HG02970 (cell line): Measurements from ENCODE around the gene RAPGEF6.
"Not testable (repeated sequence)": the region's sequence is repeated elsewhere in the genome, so short reads cannot be mapped to it uniquely, and the experiment has no call there.

Experiments used
- ATAC-seq: cut with Tn5 transposase; IDR thresholded peaks from one replicate; pipeline ENCODE4 v1.9.1; 2021; ENCODE audit warnings: mild to moderate bottlenecking, moderate library complexity, moderate number of reproducible peaks; ENCODE audit not compliant: unreplicated experiment, low FRiP score

Gene RAPGEF6

GRCh38 chr5:131611064-131611381 lies 24.0 kb downstream of the RAPGEF6 start:
- no peak for ATAC-seq

GRCh38 chr5:131610198-131611063 lies 24.6 kb downstream of the RAPGEF6 start:
- no peak for ATAC-seq

DNA sequence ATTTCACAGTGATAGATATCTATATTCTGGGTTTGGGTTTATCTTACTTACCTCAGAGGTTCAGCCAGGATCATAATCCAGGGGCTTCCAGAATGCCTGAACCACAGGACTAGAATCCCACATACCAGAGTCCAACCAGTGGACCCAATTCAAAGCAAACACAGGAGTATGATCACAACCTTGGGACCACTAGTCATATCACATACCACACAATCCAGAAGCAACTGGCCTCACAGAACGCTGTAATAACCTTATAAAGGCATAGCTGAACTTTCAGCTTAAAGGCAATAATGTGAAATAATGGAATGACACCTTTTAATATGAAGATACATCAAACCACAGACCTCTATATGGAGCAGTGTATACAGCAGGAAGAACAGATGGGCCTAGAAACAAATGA lies 25.3 kb downstream of the RAPGEF6 start:
- no peak for ATAC-seq

GRCh38 chr5:131608597-131608996 lies 26.4 kb downstream of the RAPGEF6 start:
- no peak for ATAC-seq

DNA sequence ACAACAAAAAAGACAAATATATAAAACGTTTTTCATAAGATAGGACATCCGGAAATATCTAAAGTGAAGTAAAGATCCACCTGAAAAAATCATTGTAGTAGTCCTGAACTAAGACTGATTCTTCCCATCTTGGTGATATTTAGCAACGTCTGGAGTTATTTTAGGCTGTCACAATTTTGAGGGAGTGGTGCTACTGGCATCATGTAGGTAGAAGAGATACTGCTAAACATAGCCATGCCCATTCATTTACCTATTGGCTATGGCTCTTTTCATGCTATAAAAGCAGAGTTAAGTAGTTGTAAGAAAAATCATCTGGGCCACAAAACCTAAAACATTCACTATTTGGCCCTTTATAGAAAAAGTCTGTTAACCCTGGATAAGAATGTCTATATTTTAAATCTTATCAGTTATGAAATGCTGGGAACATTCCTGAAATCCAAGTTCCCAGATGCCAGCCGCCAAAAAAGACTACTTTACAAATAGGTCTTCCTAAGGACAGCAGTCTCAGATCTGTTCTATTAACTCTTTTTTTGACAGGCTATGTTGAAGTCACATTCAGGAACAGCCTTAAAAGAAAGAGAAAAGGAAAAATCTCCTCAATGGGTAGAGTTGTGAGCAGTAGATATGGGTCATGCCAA lies 27.0 kb downstream of the RAPGEF6 start:
- ATAC-seq: no peak

DNA sequence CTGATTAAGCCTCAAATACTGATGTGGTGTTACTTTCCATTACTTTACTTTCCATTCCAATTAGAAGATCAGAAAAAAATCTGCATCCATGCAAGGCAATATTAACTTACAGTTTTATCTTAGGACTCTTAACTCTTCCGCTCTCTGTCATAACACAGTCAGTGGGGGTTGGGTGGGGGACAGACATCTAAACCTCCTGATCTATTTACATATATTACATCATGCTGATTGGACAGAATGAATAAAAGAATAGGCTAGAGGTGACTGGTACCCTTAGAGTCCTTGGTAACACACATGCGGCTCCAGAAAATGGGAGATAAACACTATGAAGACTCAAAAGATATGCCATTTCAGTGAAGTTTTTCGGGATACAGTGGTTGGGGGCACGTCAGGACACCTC lies 27.6 kb downstream of the RAPGEF6 start:
- no peak for ATAC-seq

GRCh38 chr5:131605086-131605485 lies 29.9 kb downstream of the RAPGEF6 start:
- no peak for ATAC-seq

- no peak for ATAC-seq
Measured at GRCh38 chr5:131595088-131596033, 39.7 kb downstream of the RAPGEF6 start.

DNA sequence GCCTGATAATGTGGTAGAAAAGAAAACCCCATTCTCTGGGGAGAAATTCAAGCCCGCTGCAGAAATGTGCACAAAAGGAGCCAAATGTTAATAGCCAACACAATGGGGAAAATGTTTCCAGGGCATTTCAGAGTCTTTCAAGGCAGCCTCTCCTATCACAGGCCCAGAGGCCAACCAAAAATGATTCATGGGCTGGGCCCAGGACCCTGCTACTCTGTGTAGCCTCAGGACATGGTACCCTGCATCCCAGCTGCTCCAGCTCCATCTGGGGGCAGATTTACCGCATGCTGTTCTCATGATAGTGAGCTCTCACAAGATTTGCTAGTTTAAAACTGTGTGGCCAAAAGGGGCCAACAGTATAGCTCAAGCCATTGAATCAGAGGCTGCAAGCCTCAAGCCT lies 41.1 kb downstream of the RAPGEF6 start:
- ATAC-seq: no peak

DNA sequence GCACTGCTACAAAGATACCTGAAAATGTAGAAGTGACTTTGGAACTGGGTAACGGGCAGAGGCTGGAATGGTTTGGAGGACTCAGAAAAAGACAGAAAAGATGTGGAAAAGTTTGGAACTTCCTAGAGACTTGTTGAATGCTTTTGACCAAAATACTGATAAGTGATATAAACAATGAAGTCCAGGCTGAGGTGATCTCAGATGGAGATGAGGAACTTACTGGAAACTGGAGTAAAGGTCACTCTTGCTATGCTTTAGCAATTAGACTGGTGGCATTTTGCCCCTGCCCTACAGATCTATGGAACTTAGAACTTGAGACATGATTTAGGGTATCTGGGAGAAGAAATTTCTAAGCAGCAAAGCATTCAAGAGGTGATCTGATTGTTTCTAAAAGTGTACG lies 41.6 kb downstream of the RAPGEF6 start:
- not testable (repeated sequence) for ATAC-seq

DNA sequence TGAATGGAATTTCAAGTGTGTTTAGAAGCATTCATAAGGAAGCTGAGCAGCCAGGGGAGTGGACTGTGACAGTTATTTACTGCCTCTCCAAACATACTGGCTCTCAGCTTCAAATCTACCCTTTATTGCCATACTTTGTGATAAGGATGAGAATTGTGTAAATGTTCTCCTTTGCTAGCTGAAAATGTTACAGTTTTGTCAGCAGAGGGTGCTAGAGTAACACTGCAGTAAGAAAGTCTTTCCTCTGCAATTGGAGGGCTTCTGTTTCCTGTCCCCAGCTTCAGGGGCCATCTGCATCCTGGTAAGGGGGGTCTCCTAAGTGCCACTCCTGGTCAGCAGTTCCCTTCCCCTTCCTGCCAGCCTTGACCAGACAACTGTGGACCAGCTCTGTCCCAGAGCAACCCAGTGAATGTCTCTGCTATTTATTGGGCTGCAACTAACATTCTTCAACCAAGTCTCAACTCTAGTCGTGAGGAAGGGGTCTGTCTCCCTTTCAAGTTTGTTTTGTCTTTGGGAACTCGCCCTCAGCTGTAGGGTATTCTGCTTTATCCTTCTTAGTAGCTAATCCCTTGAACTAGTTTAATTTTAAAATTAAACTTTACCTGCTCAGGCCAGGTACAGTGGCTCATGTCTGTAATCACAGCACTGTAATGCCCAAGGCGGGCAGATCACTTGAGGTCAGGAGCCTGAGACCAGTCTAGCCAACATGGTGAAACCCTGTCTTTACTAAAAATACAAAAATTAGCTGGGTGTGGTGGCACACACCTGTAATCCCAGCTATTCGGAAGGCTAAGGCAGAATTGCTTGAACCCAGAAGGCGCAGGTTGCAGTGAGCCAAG lies 45.3 kb downstream of the RAPGEF6 start:
- ATAC-seq: no peak

- ATAC-seq: no peak
Measured at GRCh38 chr5:131587541-131587940, 47.5 kb downstream of the RAPGEF6 start.

GRCh38 chr5:131581702-131582101 lies 53.3 kb downstream of the RAPGEF6 start:
- no peak for ATAC-seq

DNA sequence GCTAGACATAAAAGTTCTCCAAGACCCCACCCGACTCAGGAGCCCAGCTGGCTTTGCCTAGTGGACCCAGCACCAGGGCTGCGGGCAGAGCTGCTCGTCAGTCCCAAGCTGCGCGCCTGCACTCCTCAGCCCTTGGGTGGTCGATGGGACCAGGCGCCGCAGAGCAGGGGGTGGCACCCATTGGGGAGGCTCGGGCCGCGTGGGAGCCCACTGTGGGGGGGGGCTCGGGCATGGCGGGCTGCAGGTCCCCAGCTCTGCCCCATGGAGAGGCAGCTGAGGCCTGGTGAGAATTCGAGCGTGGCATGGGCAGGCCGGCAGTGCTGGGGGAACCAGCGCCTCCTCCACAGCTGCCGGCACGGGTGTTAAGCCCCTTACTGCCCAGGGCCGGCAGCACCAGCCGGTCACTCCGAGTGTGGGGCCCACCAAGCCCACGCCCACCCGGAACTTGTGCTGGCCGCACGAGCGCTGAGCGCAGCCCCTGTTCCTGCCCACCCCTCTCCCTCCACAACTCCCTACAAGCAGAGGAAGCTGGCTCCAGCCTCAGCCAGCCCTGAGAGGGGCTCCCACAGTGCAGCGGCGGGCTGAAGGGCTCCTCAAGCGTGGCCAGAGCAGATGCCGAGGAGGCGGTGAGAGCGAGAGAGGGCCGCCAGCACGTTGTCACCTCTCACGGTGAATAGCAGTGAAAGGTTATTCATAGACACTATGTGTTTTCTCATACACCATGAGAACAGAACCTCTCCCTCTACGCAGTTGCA lies 54.9 kb downstream of the RAPGEF6 start:
- no peak for ATAC-seq

- ATAC-seq: no peak
Measured at GRCh38 chr5:131575660-131576227, 59.3 kb downstream of the RAPGEF6 start.

DNA sequence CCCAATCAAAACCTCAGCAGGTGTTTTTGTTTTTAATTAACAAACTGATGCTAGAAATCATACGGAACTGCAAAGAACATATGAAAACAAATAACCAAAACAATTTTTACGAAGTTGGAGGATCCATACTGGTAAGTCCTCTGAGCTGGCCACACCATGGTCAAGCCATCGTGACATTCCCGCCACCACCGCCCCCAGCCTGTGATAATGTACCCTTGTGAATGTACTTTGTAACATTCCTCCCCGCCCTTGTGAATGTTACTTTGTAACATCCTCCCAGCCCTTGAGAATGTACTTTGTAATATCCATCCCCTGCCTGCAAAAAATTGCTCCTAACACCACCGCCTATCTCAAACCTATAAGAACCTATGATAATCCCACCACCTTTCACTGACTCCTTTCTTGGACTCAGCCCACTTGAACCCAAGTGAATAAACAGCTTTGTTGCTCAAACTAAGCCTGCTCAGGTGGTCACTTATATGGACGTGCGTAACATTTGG lies 63.3 kb downstream of the RAPGEF6 start:
- no peak for ATAC-seq

GRCh38 chr5:131570757-131571156 lies 64.3 kb downstream of the RAPGEF6 start:
- ATAC-seq: no peak

- no peak for ATAC-seq
Measured at GRCh38 chr5:131564229-131564652, 70.8 kb downstream of the RAPGEF6 start.
